Skeletal muscle satellite cell (primary cell): ENCODE results near the gene MT2A.
A peak's percentile ranks its signal among the peaks of the same experiment; 100 is the strongest.

ENCODE experiments used
- H3K27me3 ChIP-seq: 2 replicates; pipeline ENCODE4 v1.7.0; 2013; ENCODE audit warnings: low read length; ENCODE audit not compliant: control insufficient read depth, insufficient read depth
- H3K36me3 ChIP-seq: 2 replicates; pipeline ENCODE4 v1.7.0; 2013; ENCODE audit warnings: mild to moderate bottlenecking, control low read depth, low read length; ENCODE audit not compliant: insufficient read depth
- H3K4me1 ChIP-seq: 2 replicates; pipeline ENCODE4 v1.7.0; 2013; ENCODE audit warnings: low read length; ENCODE audit not compliant: control insufficient read depth, insufficient read depth
- H3K4me2 ChIP-seq: 2 replicates; pipeline ENCODE4 v1.7.0; 2013; ENCODE audit warnings: mild to moderate bottlenecking, low read length
- H3K4me3 ChIP-seq: 2 replicates; pipeline ENCODE4 v1.7.0; 2013; ENCODE audit warnings: low read length
- H3K9ac ChIP-seq: 2 replicates; pipeline ENCODE4 v1.7.0; 2013; ENCODE audit warnings: mild to moderate bottlenecking, low read depth, low read length, moderate library complexity
- H3K9me3 ChIP-seq: replicated peaks from 2 replicates; pipeline ENCODE4 v1.7.0; 2013; ENCODE audit warnings: mild to moderate bottlenecking, control low read depth, low read length

The MT2A gene

GRCh38 chr16:56625140-56625942, 17.0 kb downstream of the MT2A start, which contains the start of gene MT1E:
Gene MT1E, plus strand, starts transcription at chr16:56625781. Its CDS starts 71 bp downstream, at chr16:56625852.
- H3K4me1 ChIP-seq: peaks cover 9% of the 10 kb centered on the region
- peak within 1 kb of the TSS; percentile 78 for H3K4me3 ChIP-seq
- H3K36me3 ChIP-seq: no peaks in the 10 kb centered on the region
- no peaks in the 10 kb centered on the region for H3K27me3 ChIP-seq
- peak within 1 kb of the TSS; percentile 87 for H3K9ac ChIP-seq
- H3K4me2 ChIP-seq: peak within 1 kb of the TSS; percentile 90
- H3K9me3 ChIP-seq: no peaks in the 10 kb centered on the region

GRCh38 chr16:56625943-56626654, 17.7 kb downstream of the MT2A start:
- Histone ChIP-seq H3K4me1 (peaks cover 9% of the 10 kb centered on the region), H3K36me3 (no peaks in the 10 kb centered on the region), H3K27me3 (no peaks in the 10 kb centered on the region), H3K9ac (peak overlapping the region; percentile 87), H3K9me3 (no peaks in the 10 kb centered on the region), H3K4me3 (peak overlapping the region; percentile 78), H3K4me2 (peak overlapping the region; percentile 90)

- Histone ChIP-seq H3K4me2 (peak overlapping the region; percentile 90), H3K4me1 (peaks cover 13% of the 10 kb centered on the region), H3K27me3 (no peaks in the 10 kb centered on the region), H3K9me3 (no peaks in the 10 kb centered on the region), H3K36me3 (no peaks in the 10 kb centered on the region), H3K4me3 (peak overlapping the region; percentile 78), H3K9ac (peak overlapping the region; percentile 87)
Observed at GRCh38 chr16:56626685-56627084, 18.3 kb downstream of the MT2A start.

GRCh38 chr16:56628486-56629350, 20.3 kb downstream of the MT2A start:
- Histone ChIP-seq H3K9ac (no peak overlapping the region), H3K4me1 (peaks cover 26% of the 10 kb centered on the region), H3K9me3 (no peaks in the 10 kb centered on the region), H3K36me3 (no peaks in the 10 kb centered on the region), H3K27me3 (no peaks in the 10 kb centered on the region), H3K4me3 (no peak overlapping the region), H3K4me2 (no peak overlapping the region)

GRCh38 chr16:56629531-56629930, 21.1 kb downstream of the MT2A start:
- Histone ChIP-seq H3K36me3 (no peaks in the 10 kb centered on the region), H3K4me1 (peaks cover 26% of the 10 kb centered on the region), H3K9me3 (no peaks in the 10 kb centered on the region), H3K9ac (no peak overlapping the region), H3K4me2 (no peak overlapping the region), H3K4me3 (no peak overlapping the region), H3K27me3 (no peaks in the 10 kb centered on the region)

- Histone ChIP-seq H3K4me2 (no peak overlapping the region), H3K36me3 (no peaks in the 10 kb centered on the region), H3K4me3 (no peak overlapping the region), H3K4me1 (peaks cover 22% of the 10 kb centered on the region), H3K9ac (no peak overlapping the region), H3K9me3 (no peaks in the 10 kb centered on the region), H3K27me3 (no peaks in the 10 kb centered on the region)
Observed at GRCh38 chr16:56630134-56630533, 21.8 kb downstream of the MT2A start.

- no peak overlapping the region for H3K4me3 ChIP-seq
- H3K9ac ChIP-seq: no peak overlapping the region
- no peaks in the 10 kb centered on the region for H3K9me3 ChIP-seq
- no peak overlapping the region for H3K4me2 ChIP-seq
- no peaks in the 10 kb centered on the region for H3K27me3 ChIP-seq
- H3K4me1 ChIP-seq: peaks cover 20% of the 10 kb centered on the region
- no peaks in the 10 kb centered on the region for H3K36me3 ChIP-seq
Observed at GRCh38 chr16:56631197-56631596, 22.8 kb downstream of the MT2A start.

- H3K9ac ChIP-seq: peak overlapping the region; percentile 72
- H3K4me1 ChIP-seq: peaks cover 20% of the 10 kb centered on the region
- H3K4me3 ChIP-seq: peak overlapping the region; percentile 66
- no peaks in the 10 kb centered on the region for H3K27me3 ChIP-seq
- H3K9me3 ChIP-seq: no peaks in the 10 kb centered on the region
- peak overlapping the region; percentile 81 for H3K4me2 ChIP-seq
- no peaks in the 10 kb centered on the region for H3K36me3 ChIP-seq
Observed at GRCh38 chr16:56631832-56632155, 23.4 kb downstream of the MT2A start.

GRCh38 chr16:56632156-56632847, 23.9 kb downstream of the MT2A start, which contains the start of gene MT1M:
Gene MT1M, plus strand, starts transcription at chr16:56632659. Its CDS starts 73 bp downstream, at chr16:56632732.
- H3K4me2 ChIP-seq: peak within 1 kb of the TSS; percentile 81
- peaks cover 17% of the 10 kb centered on the region for H3K4me1 ChIP-seq
- peak within 1 kb of the TSS; percentile 66 for H3K4me3 ChIP-seq
- peak within 1 kb of the TSS; percentile 72 for H3K9ac ChIP-seq
- peaks cover under 1% of the 10 kb centered on the region for H3K27me3 ChIP-seq
- no peaks in the 10 kb centered on the region for H3K36me3 ChIP-seq
- H3K9me3 ChIP-seq: no peaks in the 10 kb centered on the region

GRCh38 chr16:56632848-56633365, 24.5 kb downstream of the MT2A start:
- peak overlapping the region; percentile 81 for H3K4me2 ChIP-seq
- no peaks in the 10 kb centered on the region for H3K36me3 ChIP-seq
- H3K27me3 ChIP-seq: peaks cover 7% of the 10 kb centered on the region
- H3K9me3 ChIP-seq: no peaks in the 10 kb centered on the region
- H3K4me3 ChIP-seq: peak overlapping the region; percentile 66
- H3K9ac ChIP-seq: peak overlapping the region; percentile 72
- H3K4me1 ChIP-seq: peaks cover 18% of the 10 kb centered on the region
